ENCODE measurements around the gene TPSD1.

DNA sequence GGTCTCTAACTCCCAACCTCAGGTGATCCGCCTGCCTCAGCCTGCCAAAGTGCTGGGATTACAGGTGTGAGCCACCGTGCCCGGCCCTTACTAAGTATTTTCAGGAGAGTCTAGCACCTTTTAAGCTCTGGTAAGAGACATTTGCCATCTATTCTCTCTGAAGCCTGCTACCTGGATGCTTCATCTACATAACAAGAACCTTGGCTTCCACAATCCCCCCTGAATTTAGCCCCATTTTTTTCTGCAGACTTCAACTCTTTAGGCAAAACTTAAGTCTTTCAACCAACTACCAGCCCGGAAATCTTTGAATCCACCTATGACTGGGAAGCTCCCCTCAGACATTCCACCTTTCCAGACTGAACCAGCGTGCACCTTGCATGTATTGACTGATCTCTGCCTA is 39.6 kb downstream of the TPSD1 start:
- TF ChIP-seq RFX5 (IDR thresholded peaks at IDR 0.05) (no peak), RAD21 (conservative IDR thresholded peaks at IDR 0.05 in 1 of 2, IDR thresholded peaks at IDR 0.05 in 1 of 2) (no peak), CEBPB (IDR thresholded peaks at IDR 0.05) (no peak), CBX2 (IDR thresholded peaks at IDR 0.05; ENCODE audit: borderline replicate concordance, low read depth) (no peak), JUN (IDR thresholded peaks at IDR 0.05) (no peak), HOXB5 (CRISPR knock-in tag; IDR thresholded peaks at IDR 0.05) (no peak), SMC3 (IDR thresholded peaks at IDR 0.05) (no peak), NR3C1 (IDR thresholded peaks at IDR 0.05) (no peak), HOXA7 (CRISPR knock-in tag; IDR thresholded peaks at IDR 0.05) (no peak), POLR2AphosphoS2 (conservative IDR thresholded peaks at IDR 0.05; ENCODE audit: low read length) (no peak)
- TF ChIP-seq, protein P1, sequence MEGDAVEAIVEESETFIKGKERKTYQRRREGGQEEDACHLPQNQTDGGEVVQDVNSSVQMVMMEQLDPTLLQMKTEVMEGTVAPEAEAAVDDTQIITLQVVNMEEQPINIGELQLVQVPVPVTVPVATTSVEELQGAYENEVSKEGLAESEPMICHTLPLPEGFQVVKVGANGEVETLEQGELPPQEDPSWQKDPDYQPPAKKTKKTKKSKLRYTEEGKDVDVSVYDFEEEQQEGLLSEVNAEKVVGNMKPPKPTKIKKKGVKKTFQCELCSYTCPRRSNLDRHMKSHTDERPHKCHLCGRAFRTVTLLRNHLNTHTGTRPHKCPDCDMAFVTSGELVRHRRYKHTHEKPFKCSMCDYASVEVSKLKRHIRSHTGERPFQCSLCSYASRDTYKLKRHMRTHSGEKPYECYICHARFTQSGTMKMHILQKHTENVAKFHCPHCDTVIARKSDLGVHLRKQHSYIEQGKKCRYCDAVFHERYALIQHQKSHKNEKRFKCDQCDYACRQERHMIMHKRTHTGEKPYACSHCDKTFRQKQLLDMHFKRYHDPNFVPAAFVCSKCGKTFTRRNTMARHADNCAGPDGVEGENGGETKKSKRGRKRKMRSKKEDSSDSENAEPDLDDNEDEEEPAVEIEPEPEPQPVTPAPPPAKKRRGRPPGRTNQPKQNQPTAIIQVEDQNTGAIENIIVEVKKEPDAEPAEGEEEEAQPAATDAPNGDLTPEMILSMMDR (IDR thresholded peaks at IDR 0.05), result no peak
- TF ChIP-seq, protein P2, sequence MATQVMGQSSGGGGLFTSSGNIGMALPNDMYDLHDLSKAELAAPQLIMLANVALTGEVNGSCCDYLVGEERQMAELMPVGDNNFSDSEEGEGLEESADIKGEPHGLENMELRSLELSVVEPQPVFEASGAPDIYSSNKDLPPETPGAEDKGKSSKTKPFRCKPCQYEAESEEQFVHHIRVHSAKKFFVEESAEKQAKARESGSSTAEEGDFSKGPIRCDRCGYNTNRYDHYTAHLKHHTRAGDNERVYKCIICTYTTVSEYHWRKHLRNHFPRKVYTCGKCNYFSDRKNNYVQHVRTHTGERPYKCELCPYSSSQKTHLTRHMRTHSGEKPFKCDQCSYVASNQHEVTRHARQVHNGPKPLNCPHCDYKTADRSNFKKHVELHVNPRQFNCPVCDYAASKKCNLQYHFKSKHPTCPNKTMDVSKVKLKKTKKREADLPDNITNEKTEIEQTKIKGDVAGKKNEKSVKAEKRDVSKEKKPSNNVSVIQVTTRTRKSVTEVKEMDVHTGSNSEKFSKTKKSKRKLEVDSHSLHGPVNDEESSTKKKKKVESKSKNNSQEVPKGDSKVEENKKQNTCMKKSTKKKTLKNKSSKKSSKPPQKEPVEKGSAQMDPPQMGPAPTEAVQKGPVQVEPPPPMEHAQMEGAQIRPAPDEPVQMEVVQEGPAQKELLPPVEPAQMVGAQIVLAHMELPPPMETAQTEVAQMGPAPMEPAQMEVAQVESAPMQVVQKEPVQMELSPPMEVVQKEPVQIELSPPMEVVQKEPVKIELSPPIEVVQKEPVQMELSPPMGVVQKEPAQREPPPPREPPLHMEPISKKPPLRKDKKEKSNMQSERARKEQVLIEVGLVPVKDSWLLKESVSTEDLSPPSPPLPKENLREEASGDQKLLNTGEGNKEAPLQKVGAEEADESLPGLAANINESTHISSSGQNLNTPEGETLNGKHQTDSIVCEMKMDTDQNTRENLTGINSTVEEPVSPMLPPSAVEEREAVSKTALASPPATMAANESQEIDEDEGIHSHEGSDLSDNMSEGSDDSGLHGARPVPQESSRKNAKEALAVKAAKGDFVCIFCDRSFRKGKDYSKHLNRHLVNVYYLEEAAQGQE (IDR thresholded peaks at IDR 0.05), result no peak

Data from A549 (cell line).